Fibroblast of lung (primary cell): ENCODE measurements around the gene CEP70. TPM values are rescaled to one million over a fixed set of nuclear protein-coding genes. Genes with fewer than 3 reads are reported as not detected.
"Not testable (repeated sequence)": the region's sequence is repeated elsewhere in the genome, so short reads cannot be mapped to it uniquely, and the experiment has no call there.

Source experiments
- DNase-seq, 2 donors: peaks; one replicate each; pipeline versions ENCODE4 v3.0.0 to v3.0.0-alpha.2; 2010; ENCODE audit warnings: low read depth in 2 of 2
- H2AFZ ChIP-seq: 2 replicates; pipeline ENCODE4 v1.5.1; 2012; ENCODE audit warnings: low read length, control low read depth, inconsistent platforms
- H3K27ac ChIP-seq: 2 replicates; pipeline ENCODE4 v1.5.1; 2011; ENCODE audit warnings: low read length, control low read depth; ENCODE audit not compliant: insufficient read depth
- H3K27me3 ChIP-seq: 2 replicates; pipeline ENCODE4 v1.5.1; 2011; ENCODE audit warnings: mild to moderate bottlenecking, low read length; ENCODE audit not compliant: control insufficient read depth, insufficient read depth
- H3K36me3 ChIP-seq: 2 replicates; pipeline ENCODE4 v1.5.1; 2011; ENCODE audit warnings: low read length; ENCODE audit not compliant: control insufficient read depth, insufficient read depth
- H3K4me1 ChIP-seq: 2 replicates; pipeline ENCODE4 v1.5.1; 2011; ENCODE audit warnings: low read length; ENCODE audit not compliant: control insufficient read depth, insufficient read depth; ENCODE audit errors: extremely low read depth
- H3K4me2 ChIP-seq: 2 replicates; pipeline ENCODE4 v1.5.1; 2011; ENCODE audit warnings: low read length, control low read depth; ENCODE audit not compliant: insufficient read depth; ENCODE audit errors: extremely low read depth
- H3K4me3 ChIP-seq, 4 experiments: fragments of 200-600 bp in 1 of 4; sonication (generic) in 1 of 4; replicated peaks in 1 of 4; 2 replicates each; pipeline ENCODE4 v1.5.1; 2011 to 2016; ENCODE audit warnings: low read length in 4 of 4, low read depth in 3 of 4, mild to moderate bottlenecking in 3 of 4, control low read depth in 2 of 4, inconsistent platforms in 1 of 4, mixed read lengths in 1 of 4; ENCODE audit not compliant: insufficient read depth in 1 of 4; ENCODE audit errors: control extremely low read depth in 1 of 4
- H3K79me2 ChIP-seq: 2 replicates; pipeline ENCODE4 v1.5.1; 2012; ENCODE audit warnings: mild to moderate bottlenecking, low read length, inconsistent platforms; ENCODE audit not compliant: control insufficient read depth, insufficient read depth
- H3K9ac ChIP-seq: 2 replicates; pipeline ENCODE4 v1.5.1; 2011; ENCODE audit warnings: mild to moderate bottlenecking, low read length, control low read depth; ENCODE audit not compliant: insufficient read depth
- H3K9me3 ChIP-seq: 2 replicates; pipeline ENCODE4 v1.5.1; 2012; ENCODE audit warnings: low read depth, low read length; ENCODE audit not compliant: control insufficient read depth, insufficient read depth
- H4K20me1 ChIP-seq: 2 replicates; pipeline ENCODE4 v1.5.1; 2011; ENCODE audit warnings: low read length; ENCODE audit not compliant: control insufficient read depth, insufficient read depth; ENCODE audit errors: extremely low read depth
- CTCF ChIP-seq, 2 donors: IDR thresholded peaks in 1 of 2; conservative IDR thresholded peaks in 1 of 2; 1 replicate in 1 of 2; 2 replicates in 1 of 2; pipeline ENCODE4 v1.5.1; 2011 to 2012; ENCODE audit warnings: low read length in 2 of 2, control low read depth in 1 of 2, inconsistent platforms in 1 of 2, low read depth in 1 of 2, mild to moderate bottlenecking in 1 of 2
- EZH2 ChIP-seq: IDR thresholded peaks from 2 replicates; pipeline ENCODE4 v1.5.1; 2012; ENCODE audit warnings: low read length, control low read depth, mild to moderate bottlenecking; ENCODE audit errors: missing control alignments
- polyA plus RNA-seq, 2 donors: library from polyadenylated mRNA; depleted of rRNA in 1 of 2; stranded (reverse) in 1 of 2; unstranded in 1 of 2; fragments of >200 nt; gene quantifications; 2 replicates each; pipeline ENCODE4 v1.2.1, GENCODE V29; 2011 to 2012; ENCODE audit warnings: missing spikeins in 1 of 2
- total RNA-seq: library from RNA; depleted of rRNA; stranded (reverse); fragments of >200 nt; gene quantifications from 2 replicates; pipeline ENCODE4 v1.2.1, GENCODE V29; 2014

The CEP70 gene
- total and polyA plus RNA-seq, 2 donors (not counting 1 experiment from before 2014, with no cell fraction given) = 11.0 to 47.9 TPM

- Histone ChIP-seq H3K36me3 (no peaks in the 10 kb centered on the region), H3K27me3 (peaks cover 5% of the 10 kb centered on the region), H3K27ac (no peak overlapping the region), H2AFZ (no peak overlapping the region), H3K9me3 (no peaks in the 10 kb centered on the region), H3K9ac (no peak overlapping the region), H3K4me1 (no peaks in the 10 kb centered on the region), H3K4me2 (no peak overlapping the region), H4K20me1 (no peaks in the 10 kb centered on the region), H3K79me2 (no peaks in the 10 kb centered on the region), H3K4me3 (no peak overlapping the region)
- DNase-seq = peak in 1 of 2 donors; percentile 60
- no peak for TF ChIP-seq EZH2
- TF ChIP-seq CTCF (conservative IDR thresholded peaks at IDR 0.05 in 1 of 2, IDR thresholded peaks at IDR 0.05 in 1 of 2; ENCODE audit: low read depth in 1 of 2, low read length in 2 of 2) = no peak
Observed at GRCh38 chr3:138455801-138456716, 138.0 kb downstream of the CEP70 start.

- not testable (repeated sequence) for H3K4me1 ChIP-seq, H3K27me3 ChIP-seq, H4K20me1 ChIP-seq, H3K9ac ChIP-seq, H3K36me3 ChIP-seq, H3K79me2 ChIP-seq, DNase-seq, H2AFZ ChIP-seq, H3K4me3 ChIP-seq, H3K27ac ChIP-seq, H3K4me2 ChIP-seq, H3K9me3 ChIP-seq
Observed at GRCh38 chr3:138453940-138454339, 140.1 kb downstream of the CEP70 start.

- Histone ChIP-seq H4K20me1 (no peaks in the 10 kb centered on the region), H3K4me1 (no peaks in the 10 kb centered on the region), H3K27ac (no peak overlapping the region), H2AFZ (no peak overlapping the region), H3K27me3 (peaks cover 8% of the 10 kb centered on the region), H3K9me3 (no peaks in the 10 kb centered on the region), H3K4me3 (no peak overlapping the region), H3K36me3 (no peaks in the 10 kb centered on the region), H3K79me2 (no peaks in the 10 kb centered on the region), H3K4me2 (no peak overlapping the region), H3K9ac (no peak overlapping the region)
- TF ChIP-seq EZH2 (no peak), CTCF (conservative IDR thresholded peaks at IDR 0.05 in 1 of 2, IDR thresholded peaks at IDR 0.05 in 1 of 2; ENCODE audit: low read depth in 1 of 2, low read length in 2 of 2) (no peak)
- DNase-seq = no peak
Observed at GRCh38 chr3:138452436-138452835, 141.6 kb downstream of the CEP70 start.
